B cell (primary cell): ENCODE results near the gene BLOC1S6. TPM values are rescaled to one million over a fixed set of nuclear protein-coding genes. Genes with fewer than 3 reads are reported as not detected.

ENCODE experiments used
- ATAC-seq: fragments of 200-7000 bp; cut with Tn5 transposase; one replicate; pipeline ENCODE4 v1.10.0; 2021; ENCODE audit warnings: low read depth, mild to moderate bottlenecking, moderate number of reproducible peaks, moderate library complexity
- CTCF ChIA-PET: fragments of 350-600 bp; sonication (Branson Sonifier 250); formaldehyde crosslinking; loops from one replicate; lab custom pipeline; 2021; ENCODE audit warnings: antibody characterized with exemption, inconsistent platforms; lab: Charles Lee
- POLR2A ChIA-PET: fragments of 350-600 bp; sonication (Branson Sonifier 250); formaldehyde crosslinking; loops from one replicate; lab custom pipeline; 2021; ENCODE audit warnings: antibody characterized with exemption; lab: Charles Lee
- DNase-seq: peaks from one replicate; pipeline ENCODE4 v3.0.0; 2013
- H2AFZ ChIP-seq: 2 replicates; pipeline ENCODE4 v1.6.1; 2012; ENCODE audit warnings: mild to moderate bottlenecking, low read depth, low read length; ENCODE audit not compliant: insufficient read depth, poor library complexity, severe bottlenecking
- H3K27ac ChIP-seq, 2 donors: 1 replicate in 1 of 2; 2 replicates in 1 of 2; pipeline ENCODE4 v1.5.1; 2012 to 2013; ENCODE audit warnings: low read length in 2 of 2, mild to moderate bottlenecking in 2 of 2, moderate library complexity in 1 of 2
- H3K27me3 ChIP-seq, 4 experiments: fragments of 200-600 bp in 1 of 4; sonication (generic) in 1 of 4; replicated peaks in 1 of 4; 1 replicate in 2 of 4; 2 replicates in 2 of 4; pipeline versions ENCODE4 v1.6.1 to v1.7.0; 2013 to 2016; ENCODE audit warnings: low read length in 3 of 4, mild to moderate bottlenecking in 2 of 4, mixed read lengths in 1 of 4, moderate library complexity in 1 of 4; ENCODE audit not compliant: insufficient read depth in 4 of 4, control insufficient read depth in 3 of 4; ENCODE audit errors: control extremely low read depth in 1 of 4
- H3K36me3 ChIP-seq, 2 experiments: replicated peaks in 1 of 2; 1 replicate in 1 of 2; 2 replicates in 1 of 2; pipeline versions ENCODE4 v1.6.1 to v1.7.1; 2013; ENCODE audit warnings: low read length in 1 of 2; ENCODE audit not compliant: insufficient read depth in 2 of 2, control insufficient read depth in 1 of 2; ENCODE audit errors: control extremely low read depth in 1 of 2, extremely low read depth in 1 of 2
- H3K4me1 ChIP-seq, 2 donors: fragments of 200-600 bp in 1 of 2; sonication (generic) in 1 of 2; 1 replicate in 1 of 2; 2 replicates in 1 of 2; pipeline versions ENCODE4 v1.5.1 to v1.6.1; 2013 to 2017; ENCODE audit warnings: low read length in 2 of 2; ENCODE audit not compliant: control insufficient read depth in 2 of 2, insufficient read depth in 2 of 2
- H3K4me2 ChIP-seq: replicated peaks from 2 replicates; pipeline ENCODE3; 2012; ENCODE audit warnings: mild to moderate bottlenecking, low read depth, low read length; ENCODE audit not compliant: poor library complexity, severe bottlenecking
- H3K4me3 ChIP-seq, 5 experiments: fragments of 200-600 bp in 1 of 5; sonication (generic) in 1 of 5; 1 replicate in 3 of 5; 2 replicates in 2 of 5; pipeline versions ENCODE4 v1.5.1 to v1.7.0; 2011 to 2016; ENCODE audit warnings: low read length in 4 of 5, mild to moderate bottlenecking in 4 of 5, low read depth in 2 of 5, control low read depth in 1 of 5, moderate library complexity in 1 of 5; ENCODE audit not compliant: insufficient read depth in 1 of 5; ENCODE audit errors: control extremely low read depth in 1 of 5, extremely low read depth in 1 of 5
- H3K79me2 ChIP-seq: fragments of 200-600 bp; sonication (generic); one replicate; pipeline ENCODE4 v1.6.0; 2016; ENCODE audit warnings: low read length; ENCODE audit not compliant: control insufficient read depth, insufficient read depth
- H3K9ac ChIP-seq: fragments of 200-600 bp; sonication (generic); 2 replicates; pipeline ENCODE4 v1.6.1; 2017; ENCODE audit warnings: mild to moderate bottlenecking, low read length, moderate library complexity
- H3K9me3 ChIP-seq, 3 donors: one replicate each; pipeline versions ENCODE4 v1.6.1 to v1.7.1; 2013; ENCODE audit warnings: low read length in 2 of 3; ENCODE audit not compliant: control insufficient read depth in 2 of 3, insufficient read depth in 1 of 3; ENCODE audit errors: control extremely low read depth in 1 of 3
- H4K20me1 ChIP-seq: 2 replicates; pipeline ENCODE4 v1.6.0; 2012; ENCODE audit warnings: mild to moderate bottlenecking, low read length; ENCODE audit not compliant: insufficient read depth, control insufficient read depth, poor library complexity, severe bottlenecking
- H3K27ac Mint-ChIP-seq: one replicate; pipeline ENCODE4 v1.8.0; 2021; ENCODE audit warnings: mixed read lengths
- H3K27me3 Mint-ChIP-seq: one replicate; pipeline ENCODE4 v1.8.0; 2021; ENCODE audit warnings: mixed read lengths
- H3K4me1 Mint-ChIP-seq: one replicate; pipeline ENCODE4 v1.8.0; 2021; ENCODE audit warnings: mixed read lengths
- H3K4me3 Mint-ChIP-seq: one replicate; pipeline ENCODE4 v1.8.0; 2021; ENCODE audit warnings: mixed read lengths
- H3K9me3 Mint-ChIP-seq: one replicate; pipeline ENCODE4 v1.8.0; 2022; ENCODE audit warnings: mixed read lengths; ENCODE audit not compliant: insufficient read depth
- EZH2 ChIP-seq: IDR thresholded peaks from 2 replicates; pipeline ENCODE4 v1.6.1; 2012; ENCODE audit warnings: borderline replicate concordance, low read depth, mild to moderate bottlenecking, moderate library complexity, low read length; ENCODE audit not compliant: insufficient read depth, poor library complexity, severe bottlenecking
- WGBS: methylation state at CpG from one replicate; pipeline ENCODE4 v1.1.5; 2013; ENCODE audit warnings: missing lambda C conversion rate; ENCODE audit not compliant: insufficient coverage; 5-methylcytosine and 5-hydroxymethylcytosine counted together
- intact Hi-C: fragments of 100-400 bp; cut with micrococcal nuclease; formaldehyde crosslinking; loops from one replicate; pipeline ENCODE4 v1.10.0; 2022
- polyA plus RNA-seq: library from polyadenylated mRNA; depleted of rRNA; stranded (reverse); fragments of >200 nt; gene quantifications from 2 replicates; pipeline ENCODE4 v1.2.3, GENCODE V29; 2012
- total RNA-seq, 2 donors: library from RNA; stranded (reverse); fragments of 120-200 nt in 1 of 2; gene quantifications; 1 replicate in 1 of 2; 2 replicates in 1 of 2; pipeline versions ENCODE4 v1.2.3 to v1.2.4, GENCODE V29; 2013 to 2022
- TF ChIP-seq, protein P1 (sequence below): fragments of 200-600 bp; IDR thresholded peaks from one replicate; pipeline ENCODE4 v1.8.0; 2022; ENCODE audit warnings: antibody characterized with exemption, mild to moderate bottlenecking

Gene BLOC1S6
- total and polyA plus RNA-seq, 2 donors (not counting 1 experiment from before 2014, with no cell fraction given), result 12.4 to 60.8 TPM

GRCh38 chr15:45637141-45637540, 50.0 kb downstream of the BLOC1S6 start:
- CTCF ChIA-PET, result interaction anchor here (0.6 to 3.0 kb wide), 6 partner anchors 23 to 300 kb away, joined by 3 to 10 read pairs (median 4); no protein-coding TSS in a partner anchor

GRCh38 chr15:45637552-45638033, 50.4 kb downstream of the BLOC1S6 start:
- Mint-ChIP-seq H3K4me1 (peaks cover 48% of the 10 kb centered on the region), H3K9me3 (no peaks in the 10 kb centered on the region)

More at GRCh38 chr15:45637141-45637540, 50.0 kb downstream of the BLOC1S6 start:
- intact Hi-C loops, result no loop called here
- Histone ChIP-seq H4K20me1 (peaks cover 10% of the 10 kb centered on the region), H3K9me3 (no peaks in the 10 kb centered on the region), H3K4me2 (peak overlapping the region; percentile 85), H3K4me3 (peak overlapping the region; percentile 3 to 68 (median 28)), H3K9ac (peak overlapping the region; percentile 63), H3K27me3 (no peaks in the 10 kb centered on the region), H3K4me1 (peaks cover 25 to 36% of the 10 kb centered on the region in 2 donors), H3K79me2 (peaks cover 55% of the 10 kb centered on the region), H3K36me3 (peaks cover 0 to 7% of the 10 kb centered on the region in 2 experiments), H3K27ac (peak overlapping the region; percentile 31 to 75), H2AFZ (peak overlapping the region; percentile 90)
- no peak for TF ChIP-seq EZH2
- TF ChIP-seq, protein P1, sequence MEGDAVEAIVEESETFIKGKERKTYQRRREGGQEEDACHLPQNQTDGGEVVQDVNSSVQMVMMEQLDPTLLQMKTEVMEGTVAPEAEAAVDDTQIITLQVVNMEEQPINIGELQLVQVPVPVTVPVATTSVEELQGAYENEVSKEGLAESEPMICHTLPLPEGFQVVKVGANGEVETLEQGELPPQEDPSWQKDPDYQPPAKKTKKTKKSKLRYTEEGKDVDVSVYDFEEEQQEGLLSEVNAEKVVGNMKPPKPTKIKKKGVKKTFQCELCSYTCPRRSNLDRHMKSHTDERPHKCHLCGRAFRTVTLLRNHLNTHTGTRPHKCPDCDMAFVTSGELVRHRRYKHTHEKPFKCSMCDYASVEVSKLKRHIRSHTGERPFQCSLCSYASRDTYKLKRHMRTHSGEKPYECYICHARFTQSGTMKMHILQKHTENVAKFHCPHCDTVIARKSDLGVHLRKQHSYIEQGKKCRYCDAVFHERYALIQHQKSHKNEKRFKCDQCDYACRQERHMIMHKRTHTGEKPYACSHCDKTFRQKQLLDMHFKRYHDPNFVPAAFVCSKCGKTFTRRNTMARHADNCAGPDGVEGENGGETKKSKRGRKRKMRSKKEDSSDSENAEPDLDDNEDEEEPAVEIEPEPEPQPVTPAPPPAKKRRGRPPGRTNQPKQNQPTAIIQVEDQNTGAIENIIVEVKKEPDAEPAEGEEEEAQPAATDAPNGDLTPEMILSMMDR, result no peak
- Mint-ChIP-seq H3K27me3 (no peaks in the 10 kb centered on the region), H3K4me3 (peak overlapping the region; percentile 90), H3K27ac (peak overlapping the region; percentile 90), H3K4me1 (peaks cover 44% of the 10 kb centered on the region), H3K9me3 (no peaks in the 10 kb centered on the region)
- no peak for DNase-seq
- ATAC-seq, result no peak
- WGBS, result no CpG with 5 or more reads among the region's 1 CpG
- POLR2A ChIA-PET, result interaction anchor here (0.8 to 1.1 kb wide), 2 partner anchors 50 to 439 kb away, joined by 3 read pairs; partner anchors contain the start of gene BLOC1S6

More at GRCh38 chr15:45637552-45638033, 50.4 kb downstream of the BLOC1S6 start:
- ChIA-PET POLR2A (interaction anchor here (0.8 to 1.1 kb wide), 3 partner anchors 50 to 1828 kb away, joined by 3 to 4 read pairs (median 3); partner anchors contain the start of gene BLOC1S6), CTCF (interaction anchor here (0.6 to 3.0 kb wide), 5 partner anchors 24 to 301 kb away, joined by 3 to 10 read pairs (median 4); no protein-coding TSS in a partner anchor)
- no peak for TF ChIP-seq EZH2
- TF ChIP-seq, protein P1, result no peak
- H3K4me2 ChIP-seq, result peak overlapping the region; percentile 85
- H2AFZ ChIP-seq, result peak overlapping the region; percentile 90
- H3K36me3 ChIP-seq, result peaks cover 3 to 7% of the 10 kb centered on the region in 2 experiments
- peaks cover 28 to 39% of the 10 kb centered on the region in 2 donors for H3K4me1 ChIP-seq
- H3K79me2 ChIP-seq, result peaks cover 59% of the 10 kb centered on the region
- H3K27me3 Mint-ChIP-seq, result no peaks in the 10 kb centered on the region
- intact Hi-C loops, result no loop called here
- H3K9ac ChIP-seq, result peak overlapping the region; percentile 63
- DNase-seq (peak; percentile 74), ATAC-seq (peak; percentile 36)
- H3K27ac Mint-ChIP-seq, result peak overlapping the region; percentile 90
- peak overlapping the region; percentile 90 for H3K4me3 Mint-ChIP-seq
- H4K20me1 ChIP-seq, result peaks cover 13% of the 10 kb centered on the region
- peak overlapping the region; percentile 19 to 68 (median 28) for H3K4me3 ChIP-seq
- H3K27ac ChIP-seq, result peak overlapping the region; percentile 31 to 75
- whole genome bisulfite sequencing, result 0% methylated on average over 1 of the region's 6 CpGs
- no peaks in the 10 kb centered on the region for H3K9me3 ChIP-seq
- no peaks in the 10 kb centered on the region for H3K27me3 ChIP-seq
